Epidermal melanocyte (primary cell): ENCODE data around the gene ADAMTS1.
A peak's percentile ranks its signal among the peaks of the same experiment; 100 is the strongest.

ENCODE experiments used
- DNase-seq: peaks from one replicate; pipeline ENCODE4 v3.0.0; 2011; ENCODE audit warnings: low spot score; ENCODE audit not compliant: insufficient read length

ADAMTS1 gene

DNA sequence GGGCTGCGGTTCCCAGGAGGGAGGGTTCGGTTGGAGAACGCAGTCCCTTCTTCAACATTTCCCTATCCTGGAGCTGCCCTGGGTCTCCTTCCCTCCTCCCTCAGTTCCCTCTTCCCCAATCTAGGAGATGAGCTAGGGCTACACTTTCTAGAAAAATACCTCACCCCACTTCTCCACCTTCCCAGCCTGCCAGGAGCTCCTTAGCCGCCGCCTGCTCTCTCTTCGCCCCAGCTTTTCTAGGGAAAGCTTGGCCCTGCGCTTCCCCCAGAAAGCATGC, 488 bp upstream of the ADAMTS1 start:
- DNase-seq: no peak

- DNase-seq: no peak
Observed at GRCh38 chr21:26844258-26845065, 747 bp downstream of the ADAMTS1 start.

GRCh38 chr21:26843933-26844257, 1.3 kb downstream of the ADAMTS1 start:
- DNase-seq: no peak

- peak; percentile 89 for DNase-seq
Observed at GRCh38 chr21:26842974-26843932, 2.0 kb downstream of the ADAMTS1 start.

DNA sequence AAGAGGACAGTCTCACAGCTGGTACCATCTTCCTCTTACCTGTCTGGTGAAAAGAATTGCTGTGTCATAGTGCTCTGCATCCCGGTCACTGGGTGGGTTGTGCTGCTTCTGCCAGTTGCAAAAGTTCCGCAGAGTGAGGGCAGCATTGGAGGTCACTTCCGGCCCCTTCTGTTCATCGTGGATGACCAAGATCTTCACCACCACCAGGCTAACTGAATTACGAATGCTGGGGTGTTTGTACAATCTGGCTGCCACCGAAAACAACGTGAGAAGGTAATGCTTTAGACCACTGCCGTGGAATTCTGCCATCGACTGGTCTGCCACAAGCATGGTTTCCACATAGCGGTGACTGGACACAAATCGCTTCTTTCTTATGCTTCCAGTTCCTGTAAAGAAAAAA, 2.9 kb downstream of the ADAMTS1 start:
- DNase-seq: no peak

- DNase-seq: no peak
Observed at GRCh38 chr21:26840912-26841311, 4.3 kb downstream of the ADAMTS1 start.

GRCh38 chr21:26840201-26840600, 5.0 kb downstream of the ADAMTS1 start:
- DNase-seq: no peak

- DNase-seq: no peak
Observed at GRCh38 chr21:26837539-26837938, 7.7 kb downstream of the ADAMTS1 start.

GRCh38 chr21:26836528-26836927, 8.7 kb downstream of the ADAMTS1 start:
- no peak for DNase-seq

DNA sequence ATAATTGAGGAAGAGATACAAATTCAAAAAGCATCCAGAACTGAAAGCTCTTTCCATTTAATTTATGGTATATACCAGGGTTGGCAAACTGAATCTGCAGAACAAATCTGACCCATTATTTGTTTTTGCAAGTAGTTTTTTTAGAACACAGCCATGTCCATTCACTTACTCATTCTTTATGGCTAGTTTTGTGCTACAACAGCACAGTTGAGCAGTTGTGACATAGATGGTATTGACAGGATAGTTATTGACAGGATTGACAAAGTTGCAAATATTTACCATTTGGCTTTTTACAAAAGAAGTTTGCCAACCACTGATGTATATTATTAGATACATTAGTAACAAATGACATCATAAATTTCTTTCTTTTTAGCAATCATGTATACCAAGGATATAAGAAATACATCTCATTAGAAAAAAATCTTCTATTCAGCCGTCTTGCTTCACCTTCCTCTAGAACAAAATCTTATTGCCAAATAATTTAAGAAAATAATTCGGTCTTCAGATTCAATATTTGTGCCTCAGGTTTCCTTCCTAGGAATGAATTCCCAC, 9.4 kb downstream of the ADAMTS1 start:
- no peak for DNase-seq

- DNase-seq: no peak
Observed at GRCh38 chr21:26835027-26835713, 10.0 kb downstream of the ADAMTS1 start.

- no peak for DNase-seq
Observed at GRCh38 chr21:26834181-26834905, 10.9 kb downstream of the ADAMTS1 start.

DNA sequence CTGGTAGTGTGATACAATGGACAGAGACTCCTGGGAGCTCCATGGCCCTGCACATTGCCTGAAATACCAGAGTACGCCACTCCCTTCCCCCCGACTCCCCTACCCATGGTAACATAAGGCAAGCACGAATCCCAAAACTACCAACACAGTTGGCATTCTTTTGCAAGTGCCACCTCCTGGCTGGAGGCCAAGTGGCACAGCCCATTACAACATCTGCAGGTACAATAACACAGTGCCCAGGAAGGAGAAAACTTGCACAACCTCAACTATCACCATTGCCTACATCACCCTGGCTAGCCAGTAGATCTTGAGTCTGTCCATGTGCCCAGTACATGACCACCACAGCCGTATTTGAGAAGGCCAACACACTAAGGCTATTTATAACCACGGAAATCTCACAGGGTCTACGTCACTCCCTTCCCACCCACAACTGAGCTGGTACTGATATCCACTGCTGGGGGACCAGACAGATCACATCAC, 11.7 kb downstream of the ADAMTS1 start:
- no peak for DNase-seq

DNA sequence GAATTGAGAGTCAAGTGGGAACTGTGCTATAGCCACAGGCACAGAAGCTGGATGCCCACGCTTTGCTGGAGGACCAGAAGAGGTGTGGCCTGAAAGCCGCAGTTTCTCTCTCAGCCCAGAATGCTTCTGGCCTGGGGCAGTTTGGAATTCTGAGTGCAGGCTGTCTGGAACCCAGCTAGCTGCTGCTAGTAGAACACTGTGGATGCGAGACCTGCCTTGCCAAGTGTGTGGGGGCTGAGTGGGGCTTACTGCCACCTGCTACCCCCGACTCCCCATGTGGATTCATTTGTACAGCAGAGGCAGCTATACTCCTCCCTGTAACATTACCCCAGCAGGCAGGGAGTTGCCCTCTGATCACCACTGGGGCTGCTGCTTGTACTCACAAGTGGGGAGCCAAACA, 12.2 kb downstream of the ADAMTS1 start:
- DNase-seq: no peak

- DNase-seq: no peak
Observed at GRCh38 chr21:26832546-26832945, 12.7 kb downstream of the ADAMTS1 start.

GRCh38 chr21:26826801-26827200, 18.4 kb downstream of the ADAMTS1 start:
- DNase-seq: no peak

- DNase-seq: no peak
Observed at GRCh38 chr21:26820509-26820908, 24.7 kb downstream of the ADAMTS1 start.

GRCh38 chr21:26819740-26820324, 25.4 kb downstream of the ADAMTS1 start:
- DNase-seq: no peak

- DNase-seq: no peak
Observed at GRCh38 chr21:26818906-26819305, 26.3 kb downstream of the ADAMTS1 start.

GRCh38 chr21:26815197-26815596, 30.0 kb downstream of the ADAMTS1 start:
- no peak for DNase-seq

- DNase-seq: no peak
Observed at GRCh38 chr21:26814386-26814785, 30.8 kb downstream of the ADAMTS1 start.
